ENCODE results near the gene ADAMTS17.

ADAMTS17 gene

DNA sequence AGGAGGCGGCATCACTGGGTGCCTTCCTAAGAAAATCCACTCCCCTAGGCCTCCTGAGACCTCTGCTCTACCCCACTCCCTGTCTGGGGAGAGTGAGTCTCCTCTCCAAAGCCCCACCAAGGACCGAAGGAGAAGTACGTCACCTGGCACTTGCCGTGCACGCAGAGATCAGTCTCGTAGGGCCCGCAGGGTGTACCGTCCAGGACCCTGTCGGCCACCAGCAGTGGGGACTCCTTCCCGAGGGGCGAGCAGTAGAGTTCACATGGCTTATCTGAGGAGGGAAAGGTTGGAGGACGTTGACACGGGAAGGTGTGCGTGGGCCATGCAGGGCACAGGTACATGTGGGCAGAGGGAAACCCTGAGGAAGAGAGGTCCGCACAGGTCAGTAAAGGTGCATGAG lies 232.9 kb downstream of the ADAMTS17 start:
- DNase-seq = no peak
- H3K27ac Mint-ChIP-seq = no peak overlapping the region

DNA sequence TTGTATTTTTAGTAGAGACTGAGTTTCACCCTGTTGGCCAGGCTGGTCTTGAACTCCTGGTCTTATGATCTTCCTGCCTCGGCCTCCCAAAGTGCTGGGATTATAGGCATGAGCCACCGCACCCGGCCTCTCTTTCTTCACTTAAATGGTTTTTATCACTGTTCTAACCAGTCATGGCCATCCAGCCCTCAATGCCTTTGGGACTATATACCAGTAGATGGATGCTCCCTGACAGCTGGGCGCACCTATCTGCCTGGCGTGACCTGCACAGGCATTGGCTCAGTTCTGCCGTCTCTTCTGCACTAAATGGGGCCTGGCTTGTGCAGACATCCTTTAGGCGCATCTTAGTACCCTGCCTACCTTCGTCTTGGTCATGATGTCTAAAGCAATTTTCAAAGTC lies 233.4 kb downstream of the ADAMTS17 start:
- peaks cover 7% of the 10 kb centered on the region for H3K27me3 Mint-ChIP-seq (ENCODE audit: low read depth, poor library complexity)
- no peak overlapping the region for H3K4me3 Mint-ChIP-seq
- TF ChIP-seq, protein P1, sequence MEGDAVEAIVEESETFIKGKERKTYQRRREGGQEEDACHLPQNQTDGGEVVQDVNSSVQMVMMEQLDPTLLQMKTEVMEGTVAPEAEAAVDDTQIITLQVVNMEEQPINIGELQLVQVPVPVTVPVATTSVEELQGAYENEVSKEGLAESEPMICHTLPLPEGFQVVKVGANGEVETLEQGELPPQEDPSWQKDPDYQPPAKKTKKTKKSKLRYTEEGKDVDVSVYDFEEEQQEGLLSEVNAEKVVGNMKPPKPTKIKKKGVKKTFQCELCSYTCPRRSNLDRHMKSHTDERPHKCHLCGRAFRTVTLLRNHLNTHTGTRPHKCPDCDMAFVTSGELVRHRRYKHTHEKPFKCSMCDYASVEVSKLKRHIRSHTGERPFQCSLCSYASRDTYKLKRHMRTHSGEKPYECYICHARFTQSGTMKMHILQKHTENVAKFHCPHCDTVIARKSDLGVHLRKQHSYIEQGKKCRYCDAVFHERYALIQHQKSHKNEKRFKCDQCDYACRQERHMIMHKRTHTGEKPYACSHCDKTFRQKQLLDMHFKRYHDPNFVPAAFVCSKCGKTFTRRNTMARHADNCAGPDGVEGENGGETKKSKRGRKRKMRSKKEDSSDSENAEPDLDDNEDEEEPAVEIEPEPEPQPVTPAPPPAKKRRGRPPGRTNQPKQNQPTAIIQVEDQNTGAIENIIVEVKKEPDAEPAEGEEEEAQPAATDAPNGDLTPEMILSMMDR (IDR thresholded peaks at IDR 0.05) = no peak
- DNase-seq = no peak
- H3K9me3 Mint-ChIP-seq = no peaks in the 10 kb centered on the region
- H3K4me1 Mint-ChIP-seq = peaks cover 26% of the 10 kb centered on the region
- no peak overlapping the region for H3K27ac Mint-ChIP-seq
- no peaks in the 10 kb centered on the region for H3K36me3 Mint-ChIP-seq (ENCODE audit: low read depth)

More for the DNA sequence above, 232.9 kb downstream of the ADAMTS17 start:
- H3K27me3 Mint-ChIP-seq (ENCODE audit: low read depth, poor library complexity) = peaks cover 7% of the 10 kb centered on the region
- peaks cover 26% of the 10 kb centered on the region for H3K4me1 Mint-ChIP-seq
- H3K9me3 Mint-ChIP-seq = no peaks in the 10 kb centered on the region
- no peak overlapping the region for H3K4me3 Mint-ChIP-seq
- TF ChIP-seq, protein P1 (IDR thresholded peaks at IDR 0.05) = no peak
- no peaks in the 10 kb centered on the region for H3K36me3 Mint-ChIP-seq (ENCODE audit: low read depth)

GRCh38 chr15:100107606-100108225 lies 234.1 kb downstream of the ADAMTS17 start:
- Mint-ChIP-seq H3K27ac (no peak overlapping the region), H3K27me3 (ENCODE audit: low read depth, poor library complexity) (peaks cover 7% of the 10 kb centered on the region), H3K4me3 (no peak overlapping the region), H3K36me3 (ENCODE audit: low read depth) (no peaks in the 10 kb centered on the region), H3K9me3 (peaks cover 2% of the 10 kb centered on the region), H3K4me1 (peaks cover 25% of the 10 kb centered on the region)
- TF ChIP-seq, protein P1 (IDR thresholded peaks at IDR 0.05) = no peak
- DNase-seq = no peak

GRCh38 chr15:100107151-100107550 lies 234.6 kb downstream of the ADAMTS17 start:
- no peak overlapping the region for H3K27ac Mint-ChIP-seq
- no peaks in the 10 kb centered on the region for H3K36me3 Mint-ChIP-seq (ENCODE audit: low read depth)
- peaks cover 20% of the 10 kb centered on the region for H3K4me1 Mint-ChIP-seq
- no peak overlapping the region for H3K4me3 Mint-ChIP-seq
- peaks cover 7% of the 10 kb centered on the region for H3K27me3 Mint-ChIP-seq (ENCODE audit: low read depth, poor library complexity)
- TF ChIP-seq, protein P1 (IDR thresholded peaks at IDR 0.05) = no peak
- H3K9me3 Mint-ChIP-seq = peaks cover 4% of the 10 kb centered on the region
- no peak for DNase-seq

DNA sequence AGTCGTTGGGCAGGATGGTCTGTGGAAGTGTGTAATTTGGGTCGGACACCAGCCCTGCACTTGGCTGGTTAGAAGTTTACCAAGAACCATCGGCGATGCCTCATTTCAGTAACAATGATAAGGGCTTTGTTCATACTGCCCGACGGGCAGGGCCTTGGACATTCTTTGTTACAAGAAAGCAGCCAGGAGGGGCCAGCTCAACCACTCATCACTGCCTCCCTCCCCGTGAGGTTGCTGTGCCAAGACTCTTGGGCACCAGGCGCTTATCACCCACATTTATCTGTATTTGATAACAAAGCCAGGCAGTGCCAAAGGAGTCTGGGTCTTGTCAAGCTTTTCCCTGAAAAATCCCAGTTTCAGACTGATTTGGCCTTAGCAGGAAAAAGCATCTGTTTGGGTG lies 235.0 kb downstream of the ADAMTS17 start:
- TF ChIP-seq, protein P1 (IDR thresholded peaks at IDR 0.05) = no peak
- peaks cover 16% of the 10 kb centered on the region for H3K4me1 Mint-ChIP-seq
- H3K36me3 Mint-ChIP-seq (ENCODE audit: low read depth) = no peaks in the 10 kb centered on the region
- H3K27me3 Mint-ChIP-seq (ENCODE audit: low read depth, poor library complexity) = peaks cover 7% of the 10 kb centered on the region
- H3K27ac Mint-ChIP-seq = no peak overlapping the region
- DNase-seq = no peak
- peaks cover 7% of the 10 kb centered on the region for H3K9me3 Mint-ChIP-seq
- H3K4me3 Mint-ChIP-seq = no peak overlapping the region

- H3K27me3 Mint-ChIP-seq (ENCODE audit: low read depth, poor library complexity) = peaks cover 7% of the 10 kb centered on the region
- no peak overlapping the region for H3K4me3 Mint-ChIP-seq
- peaks cover 8% of the 10 kb centered on the region for H3K36me3 Mint-ChIP-seq (ENCODE audit: low read depth)
- TF ChIP-seq, protein P1 (IDR thresholded peaks at IDR 0.05) = no peak
- H3K27ac Mint-ChIP-seq = no peak overlapping the region
- peaks cover 19% of the 10 kb centered on the region for H3K9me3 Mint-ChIP-seq
- peaks cover 9% of the 10 kb centered on the region for H3K4me1 Mint-ChIP-seq
- no peak for DNase-seq
Measured at GRCh38 chr15:100105101-100105500, 236.7 kb downstream of the ADAMTS17 start.
